Osteocyte (in vitro differentiated cells): ENCODE data around the gene TMEM145. TPM values are rescaled to one million over a fixed set of nuclear protein-coding genes. Genes with fewer than 3 reads are reported as not detected.
A peak's percentile ranks its signal among the peaks of the same experiment; 100 is the strongest.

Experiments used
- DNase-seq: peaks from one replicate; pipeline ENCODE4 v3.0.0; 2021; ENCODE audit warnings: mixed read lengths; ENCODE audit not compliant: unreplicated experiment; ENCODE audit errors: extremely low spot score
- H3K27ac Mint-ChIP-seq: one replicate; pipeline ENCODE4 v1.8.0; 2021; ENCODE audit warnings: mild to moderate bottlenecking, mixed read lengths; ENCODE audit not compliant: unreplicated experiment
- H3K27me3 Mint-ChIP-seq: one replicate; pipeline ENCODE4 v1.8.0; 2021; ENCODE audit warnings: mixed read lengths; ENCODE audit not compliant: unreplicated experiment
- H3K36me3 Mint-ChIP-seq: one replicate; pipeline ENCODE4 v1.8.0; 2021; ENCODE audit warnings: mixed read lengths; ENCODE audit not compliant: unreplicated experiment
- H3K4me1 Mint-ChIP-seq: one replicate; pipeline ENCODE4 v1.8.0; 2021; ENCODE audit warnings: mixed read lengths; ENCODE audit not compliant: unreplicated experiment
- H3K4me3 Mint-ChIP-seq: one replicate; pipeline ENCODE4 v1.8.0; 2021; ENCODE audit warnings: mild to moderate bottlenecking, moderate library complexity, mixed read lengths; ENCODE audit not compliant: unreplicated experiment
- H3K9me3 Mint-ChIP-seq: one replicate; pipeline ENCODE4 v1.8.0; 2021; ENCODE audit warnings: mixed read lengths; ENCODE audit not compliant: unreplicated experiment
- total RNA-seq: library from RNA; stranded (reverse); gene quantifications from 2 replicates; pipeline ENCODE4 v1.2.1, GENCODE V29; 2021
- TF ChIP-seq, protein P1 (sequence below): fragments of 200-600 bp; sonication (generic); IDR thresholded peaks from 2 replicates; pipeline ENCODE4 v1.5.0; 2021; ENCODE audit warnings: antibody characterized with exemption, mild to moderate bottlenecking, moderate library complexity

Gene TMEM145
- total RNA-seq, 1 donor from 2014 or later, result 0.78 TPM

GRCh38 chr19:42295342-42295741 is 17.8 kb upstream of the TMEM145 start:
- Mint-ChIP-seq H3K27ac (no peak overlapping the region), H3K9me3 (no peaks in the 10 kb centered on the region), H3K36me3 (peaks cover 24% of the 10 kb centered on the region), H3K4me1 (peaks cover 1% of the 10 kb centered on the region), H3K27me3 (no peaks in the 10 kb centered on the region), H3K4me3 (no peak overlapping the region)
- DNase-seq, result no peak
- TF ChIP-seq, protein P1, sequence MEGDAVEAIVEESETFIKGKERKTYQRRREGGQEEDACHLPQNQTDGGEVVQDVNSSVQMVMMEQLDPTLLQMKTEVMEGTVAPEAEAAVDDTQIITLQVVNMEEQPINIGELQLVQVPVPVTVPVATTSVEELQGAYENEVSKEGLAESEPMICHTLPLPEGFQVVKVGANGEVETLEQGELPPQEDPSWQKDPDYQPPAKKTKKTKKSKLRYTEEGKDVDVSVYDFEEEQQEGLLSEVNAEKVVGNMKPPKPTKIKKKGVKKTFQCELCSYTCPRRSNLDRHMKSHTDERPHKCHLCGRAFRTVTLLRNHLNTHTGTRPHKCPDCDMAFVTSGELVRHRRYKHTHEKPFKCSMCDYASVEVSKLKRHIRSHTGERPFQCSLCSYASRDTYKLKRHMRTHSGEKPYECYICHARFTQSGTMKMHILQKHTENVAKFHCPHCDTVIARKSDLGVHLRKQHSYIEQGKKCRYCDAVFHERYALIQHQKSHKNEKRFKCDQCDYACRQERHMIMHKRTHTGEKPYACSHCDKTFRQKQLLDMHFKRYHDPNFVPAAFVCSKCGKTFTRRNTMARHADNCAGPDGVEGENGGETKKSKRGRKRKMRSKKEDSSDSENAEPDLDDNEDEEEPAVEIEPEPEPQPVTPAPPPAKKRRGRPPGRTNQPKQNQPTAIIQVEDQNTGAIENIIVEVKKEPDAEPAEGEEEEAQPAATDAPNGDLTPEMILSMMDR, result no peak

- H3K9me3 Mint-ChIP-seq, result no peaks in the 10 kb centered on the region
- TF ChIP-seq, protein P1, result peak; percentile 87
- H3K27ac Mint-ChIP-seq, result no peak overlapping the region
- peak; percentile 94 for DNase-seq
- peaks cover 24% of the 10 kb centered on the region for H3K36me3 Mint-ChIP-seq
- H3K27me3 Mint-ChIP-seq, result no peaks in the 10 kb centered on the region
- H3K4me3 Mint-ChIP-seq, result no peak overlapping the region
- H3K4me1 Mint-ChIP-seq, result peaks cover 1% of the 10 kb centered on the region
Observed at GRCh38 chr19:42295831-42296525, 17.1 kb upstream of the TMEM145 start.

DNA sequence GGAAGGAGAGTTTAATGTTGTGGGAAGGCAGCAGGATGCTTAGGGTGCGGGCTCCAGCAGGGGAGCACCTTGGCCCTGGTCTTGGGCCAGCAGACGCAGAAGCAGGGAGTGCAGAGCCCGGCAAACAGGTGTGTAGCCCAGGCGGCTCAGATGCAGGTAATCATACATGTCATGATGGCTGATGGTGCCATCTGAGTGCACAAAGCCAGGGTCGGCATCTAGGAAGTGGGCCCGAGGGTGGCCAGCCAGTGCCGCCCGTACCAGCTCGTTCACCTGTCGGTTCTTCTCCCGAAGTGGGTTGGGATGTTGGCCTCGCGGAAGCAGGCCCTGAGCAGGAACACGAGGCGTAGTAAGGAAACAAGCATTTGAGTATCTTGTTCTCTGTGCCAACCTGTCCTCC is 16.1 kb upstream of the TMEM145 start:
- DNase-seq, result no peak
- Mint-ChIP-seq H3K9me3 (no peaks in the 10 kb centered on the region), H3K27ac (no peak overlapping the region), H3K4me3 (no peak overlapping the region), H3K36me3 (peaks cover 16% of the 10 kb centered on the region), H3K27me3 (no peaks in the 10 kb centered on the region), H3K4me1 (peaks cover 12% of the 10 kb centered on the region)
- TF ChIP-seq, protein P1, result no peak

DNA sequence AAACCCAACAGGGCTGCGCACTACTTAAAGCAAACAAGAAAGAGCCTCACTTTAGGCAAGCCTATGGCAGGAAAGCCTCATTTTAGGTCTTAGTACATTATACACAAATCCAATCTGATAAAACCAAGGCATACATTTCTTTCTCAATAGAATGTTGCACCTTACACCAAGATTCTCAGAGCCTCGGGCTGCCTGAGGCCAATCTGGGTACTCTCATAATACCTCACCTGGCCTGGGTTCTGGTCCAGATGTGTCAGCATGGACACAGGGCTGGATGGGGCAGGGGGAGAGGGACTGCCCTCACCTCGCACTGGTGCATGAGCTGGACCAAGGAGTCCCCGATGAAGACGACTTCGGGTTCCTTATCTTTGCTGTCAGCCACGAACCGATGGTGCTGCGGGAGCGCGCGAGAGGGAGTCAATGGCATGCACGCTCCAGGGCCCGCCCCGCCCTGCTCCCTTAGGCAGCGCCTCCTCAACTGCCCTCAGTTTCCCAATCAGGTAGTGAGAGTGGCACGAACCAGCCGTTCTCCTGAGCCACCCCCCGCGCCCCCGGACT is 11.4 kb upstream of the TMEM145 start, which contains the start of gene PRR19:
TSS of gene PRR19 (plus strand) at position 487 of the 558 bp plus-strand sequence. CDS start 7,453 bp downstream, outside the sequence.
- TF ChIP-seq, protein P1, result no peak
- Mint-ChIP-seq H3K27ac (peak within 1 kb of the TSS; percentile 47), H3K27me3 (no peaks in the 10 kb centered on the region), H3K4me3 (peak within 1 kb of the TSS; percentile 87), H3K36me3 (peaks cover 5% of the 10 kb centered on the region), H3K4me1 (peaks cover 24% of the 10 kb centered on the region), H3K9me3 (no peaks in the 10 kb centered on the region)
- no peak for DNase-seq

DNA sequence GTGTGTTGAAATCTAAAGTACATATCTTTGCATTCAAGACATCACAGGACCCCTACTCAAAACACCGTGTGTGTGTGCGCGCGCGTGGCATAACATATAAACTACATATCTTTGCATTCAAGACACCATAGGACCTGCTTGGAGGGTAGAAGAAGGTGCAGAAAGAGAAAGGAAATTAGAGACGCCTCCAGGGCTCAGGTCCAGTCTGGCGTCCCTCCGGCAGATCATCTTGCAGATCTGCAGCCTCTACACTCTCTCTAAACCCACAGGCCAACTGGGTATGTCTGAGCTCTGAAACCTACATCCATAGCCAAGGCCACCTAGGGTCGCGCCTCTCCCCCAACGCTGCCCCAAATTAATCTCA is 10.0 kb upstream of the TMEM145 start:
- peak overlapping the region; percentile 8 for H3K27ac Mint-ChIP-seq
- peaks cover 5% of the 10 kb centered on the region for H3K36me3 Mint-ChIP-seq
- H3K4me3 Mint-ChIP-seq, result peak overlapping the region; percentile 87
- H3K9me3 Mint-ChIP-seq, result no peaks in the 10 kb centered on the region
- no peak for DNase-seq
- H3K27me3 Mint-ChIP-seq, result no peaks in the 10 kb centered on the region
- peaks cover 24% of the 10 kb centered on the region for H3K4me1 Mint-ChIP-seq
- TF ChIP-seq, protein P1, result no peak
